ENCODE data around the gene HSD11B2. TPM values are rescaled to one million over a fixed set of nuclear protein-coding genes. Genes with fewer than 3 reads are reported as not detected.

Gene HSD11B2
- total RNA-seq, 1 experiment from 2014 or later = 33.5 TPM

DNA sequence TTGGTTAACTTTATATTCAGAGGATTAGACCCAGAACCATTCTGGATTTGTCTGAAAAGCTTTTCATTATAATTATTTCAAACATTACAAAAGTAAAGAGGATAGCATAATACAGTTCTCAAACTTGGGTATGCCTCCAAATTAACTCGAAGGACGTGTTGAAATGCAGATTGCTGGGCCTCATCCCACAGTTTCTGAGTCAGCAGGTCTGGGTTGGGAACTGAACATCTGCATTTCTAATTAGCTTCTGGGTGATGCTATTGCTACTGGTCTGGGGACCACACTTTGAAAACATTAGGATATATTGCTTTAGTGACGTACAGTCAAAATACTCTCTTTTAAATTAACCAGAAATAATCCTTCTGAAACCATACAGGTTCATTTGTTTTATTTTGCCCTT is 47.6 kb upstream of the HSD11B2 start:
- no peak overlapping the region for H2AFZ ChIP-seq (ENCODE audit: low read length)
- H3K27me3 ChIP-seq (ENCODE audit: insufficient read depth, low read length) = no peaks in the 10 kb centered on the region
- H2AK5ac ChIP-seq (ENCODE audit: insufficient read length, low read length) = no peak overlapping the region
- no peak overlapping the region for H3K23ac ChIP-seq (ENCODE audit: insufficient read length, low read depth, low read length)
- H2BK12ac ChIP-seq (ENCODE audit: insufficient read length, low read depth, low read length) = no peak overlapping the region
- H3K27me3 Mint-ChIP-seq (ENCODE audit: low read depth) = peaks cover 30% of the 10 kb centered on the region
- TF ChIP-seq, protein P1, sequence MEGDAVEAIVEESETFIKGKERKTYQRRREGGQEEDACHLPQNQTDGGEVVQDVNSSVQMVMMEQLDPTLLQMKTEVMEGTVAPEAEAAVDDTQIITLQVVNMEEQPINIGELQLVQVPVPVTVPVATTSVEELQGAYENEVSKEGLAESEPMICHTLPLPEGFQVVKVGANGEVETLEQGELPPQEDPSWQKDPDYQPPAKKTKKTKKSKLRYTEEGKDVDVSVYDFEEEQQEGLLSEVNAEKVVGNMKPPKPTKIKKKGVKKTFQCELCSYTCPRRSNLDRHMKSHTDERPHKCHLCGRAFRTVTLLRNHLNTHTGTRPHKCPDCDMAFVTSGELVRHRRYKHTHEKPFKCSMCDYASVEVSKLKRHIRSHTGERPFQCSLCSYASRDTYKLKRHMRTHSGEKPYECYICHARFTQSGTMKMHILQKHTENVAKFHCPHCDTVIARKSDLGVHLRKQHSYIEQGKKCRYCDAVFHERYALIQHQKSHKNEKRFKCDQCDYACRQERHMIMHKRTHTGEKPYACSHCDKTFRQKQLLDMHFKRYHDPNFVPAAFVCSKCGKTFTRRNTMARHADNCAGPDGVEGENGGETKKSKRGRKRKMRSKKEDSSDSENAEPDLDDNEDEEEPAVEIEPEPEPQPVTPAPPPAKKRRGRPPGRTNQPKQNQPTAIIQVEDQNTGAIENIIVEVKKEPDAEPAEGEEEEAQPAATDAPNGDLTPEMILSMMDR (conservative IDR thresholded peaks at IDR 0.05) = no peak
- no peak overlapping the region for H3K4me2 ChIP-seq (ENCODE audit: insufficient read depth, insufficient read length, low read length)
- H2BK120ac ChIP-seq (ENCODE audit: low read depth, low read length, poor library complexity, severe bottlenecking) = no peak overlapping the region
- no peaks in the 10 kb centered on the region for H3K23me2 ChIP-seq (ENCODE audit: insufficient read length, low read depth, low read length, poor library complexity, severe bottlenecking)
- no peak overlapping the region for H3K4ac ChIP-seq (ENCODE audit: low read depth, low read length)
- H3K79me2 ChIP-seq (ENCODE audit: insufficient read depth, low read length) = no peaks in the 10 kb centered on the region
- H3K4me1 Mint-ChIP-seq = peaks cover 18 to 23% of the 10 kb centered on the region in 2 experiments
- no peaks in the 10 kb centered on the region for H4K20me1 ChIP-seq (ENCODE audit: control insufficient read depth, insufficient read depth, insufficient read length)
- no peak overlapping the region for H3K56ac ChIP-seq (ENCODE audit: insufficient read length, low read depth, low read length)
- H4K5ac ChIP-seq (ENCODE audit: insufficient read length, low read depth, low read length) = no peak overlapping the region
- no peak overlapping the region for H2BK15ac ChIP-seq (ENCODE audit: low read depth, low read length)
- no peak overlapping the region for H4K8ac ChIP-seq (replicated peaks; ENCODE audit: insufficient read length, low read depth, low read length)
- H3K27ac ChIP-seq (ENCODE audit: insufficient read length, low read depth, low read length) = no peak overlapping the region
- no peak overlapping the region for H2BK20ac ChIP-seq (ENCODE audit: low read depth, low read length, poor library complexity, severe bottlenecking)
- H2BK5ac ChIP-seq (ENCODE audit: insufficient read length, low read length) = no peak overlapping the region
- H3K79me1 ChIP-seq (ENCODE audit: insufficient read depth, low read depth, low read length, poor library complexity, severe bottlenecking) = no peaks in the 10 kb centered on the region
- H3K4me1 ChIP-seq (ENCODE audit: insufficient read depth, low read length) = peaks cover 4% of the 10 kb centered on the region; the same call in 1 of the 2 replicates
- no peak overlapping the region for H3K9ac ChIP-seq (ENCODE audit: extremely low read depth, insufficient read length, low read length)
- DNase-seq = no peak
- no peaks in the 10 kb centered on the region for H3K36me3 Mint-ChIP-seq (ENCODE audit: insufficient read depth in 1 of 3, low read depth in 3 of 3)
- no peaks in the 10 kb centered on the region for H3K9me3 Mint-ChIP-seq
- no CpG with 5 or more reads among the region's 3 CpGs for WGBS (ENCODE audit: extremely low coverage, insufficient read length, low lambda C conversion rate)
- H3K27ac Mint-ChIP-seq = no peak overlapping the region
- H3K14ac ChIP-seq (ENCODE audit: insufficient read depth, low read length) = no peak overlapping the region
- no peak overlapping the region for H4K91ac ChIP-seq (ENCODE audit: insufficient read length, low read depth, low read length)
- no peak overlapping the region for H3T11ph ChIP-seq (ENCODE audit: low read length)
- H3K4me3 Mint-ChIP-seq = no peak overlapping the region
- no peaks in the 10 kb centered on the region for H3K9me3 ChIP-seq (ENCODE audit: control insufficient read depth, low read depth, low read length)
- no peak overlapping the region for H3K18ac ChIP-seq (ENCODE audit: insufficient read length, low read depth, low read length)

Measured in H9 (cell line).